SK-N-SH (cell line): ENCODE measurements around the gene TPM3. TPM values are rescaled to one million over a fixed set of nuclear protein-coding genes. Genes with fewer than 3 reads are reported as not detected.

ENCODE experiments used
- CTCF ChIA-PET: fragments of 300-600, 350-600 bp; formaldehyde crosslinking; extraction: SDS; loops from one replicate; lab custom pipeline; 2021; lab: Yijun Ruan, JAX
- POLR2A ChIA-PET: fragments of 350-600 bp; sonication (Branson Sonifier 250); formaldehyde crosslinking; extraction: SDS; loops from one replicate; lab custom pipeline; 2020; ENCODE audit warnings: antibody characterized with exemption, inconsistent platforms; lab: Yijun Ruan, JAX
- DNase-seq: peaks from one replicate; pipeline ENCODE4 v3.0.0; 2012
- H2AFZ ChIP-seq: fragments of 200-600 bp; sonication (generic); 2 replicates; pipeline ENCODE4 v1.8.1; 2016; ENCODE audit warnings: antibody characterized with exemption, mild to moderate bottlenecking, low read depth
- H3F3A ChIP-seq: fragments of 200-600 bp; sonication (generic); replicated peaks from 2 replicates; pipeline ENCODE3; 2016; ENCODE audit warnings: antibody characterized with exemption, mild to moderate bottlenecking; ENCODE audit not compliant: insufficient read depth
- H3K27ac ChIP-seq, 2 experiments: fragments of 200-500 bp in 1 of 2; fragments of 200-600 bp in 1 of 2; sonication (Bioruptor generic) in 1 of 2; sonication (generic), shearing (Covaris generic) in 1 of 2; 2 replicates each; pipeline versions ENCODE4 v1.5.1 to v1.6.1; 2014 to 2016; ENCODE audit warnings: low read depth in 2 of 2, inconsistent platforms in 1 of 2, low read length in 1 of 2, mild to moderate bottlenecking in 1 of 2, mixed read lengths in 1 of 2
- H3K27me3 ChIP-seq: fragments of 200-600 bp; sonication (generic), shearing (Covaris generic); 2 replicates; pipeline ENCODE4 v1.6.1; 2016; ENCODE audit warnings: mixed run types; ENCODE audit not compliant: insufficient read depth
- H3K36me3 ChIP-seq, 2 experiments: fragments of 200-500 bp in 1 of 2; fragments of 200-600 bp in 1 of 2; sonication (Bioruptor generic) in 1 of 2; sonication (generic) in 1 of 2; replicated peaks in 1 of 2; 2 replicates each; pipeline versions ENCODE3 to v1.5.1; 2014 to 2016; ENCODE audit warnings: low read length in 1 of 2, mild to moderate bottlenecking in 1 of 2; ENCODE audit not compliant: insufficient read depth in 2 of 2, control insufficient read depth in 1 of 2
- H3K4me1 ChIP-seq, 2 experiments: fragments of 200-500 bp in 1 of 2; fragments of 200-600 bp in 1 of 2; sonication (Bioruptor generic) in 1 of 2; sonication (generic), shearing (Covaris generic) in 1 of 2; 2 replicates each; pipeline versions ENCODE4 v1.5.1 to v1.6.1; 2014 to 2016; ENCODE audit warnings: low read depth in 1 of 2, low read length in 1 of 2, mixed run types in 1 of 2; ENCODE audit not compliant: insufficient read depth in 2 of 2, control insufficient read depth in 1 of 2
- H3K4me2 ChIP-seq: fragments of 200-600 bp; sonication (generic), shearing (Covaris generic); 2 replicates; pipeline ENCODE4 v1.6.1; 2017; ENCODE audit warnings: mixed run types
- H3K4me3 ChIP-seq, 2 experiments: fragments of 200-500 bp in 1 of 2; fragments of 200-600 bp in 1 of 2; sonication (Bioruptor generic) in 1 of 2; sonication (generic), shearing (Covaris generic) in 1 of 2; 2 replicates each; pipeline versions ENCODE4 v1.5.1 to v1.8.1; 2014 to 2016; ENCODE audit warnings: low read depth in 2 of 2, inconsistent platforms in 1 of 2, low read length in 1 of 2, mild to moderate bottlenecking in 1 of 2, mixed read lengths in 1 of 2, moderate library complexity in 1 of 2
- H3K79me2 ChIP-seq: fragments of 200-600 bp; sonication (generic); 2 replicates; pipeline ENCODE4 v1.8.1; 2017; ENCODE audit warnings: mild to moderate bottlenecking; ENCODE audit not compliant: insufficient read depth
- H3K9ac ChIP-seq: fragments of 200-600 bp; sonication (generic); 2 replicates; pipeline ENCODE4 v1.6.1; 2017; ENCODE audit warnings: mixed run types
- H3K9me2 ChIP-seq: fragments of 200-600 bp; sonication (generic); 2 replicates; pipeline ENCODE4 v1.6.1; 2017; ENCODE audit warnings: mixed run types
- H3K9me3 ChIP-seq: fragments of 200-600 bp; sonication (generic); 2 replicates; pipeline ENCODE4 v1.6.1; 2017; ENCODE audit warnings: mixed run types, mild to moderate bottlenecking, moderate library complexity
- H4K20me1 ChIP-seq: fragments of 200-600 bp; sonication (generic); 2 replicates; pipeline ENCODE4 v1.6.1; 2017; ENCODE audit warnings: mild to moderate bottlenecking, mixed run types; ENCODE audit not compliant: insufficient read depth
- EP300 ChIP-seq, 2 experiments: IDR thresholded peaks; 2 replicates each; pipeline versions ENCODE4 v1.4.0 to v1.6.1; 2012; ENCODE audit warnings: borderline replicate concordance in 1 of 2, low read depth in 1 of 2, low read length in 1 of 2
- FOSL2 ChIP-seq: IDR thresholded peaks from 2 replicates; pipeline ENCODE4 v1.4.0; 2012; ENCODE audit warnings: low read depth, mild to moderate bottlenecking, moderate library complexity, borderline replicate concordance
- FOXM1 ChIP-seq: IDR thresholded peaks from 2 replicates; pipeline ENCODE4 v1.4.0; 2012; ENCODE audit warnings: low read depth, mild to moderate bottlenecking
- GATA2 ChIP-seq: sonication (generic); formaldehyde crosslinking; IDR thresholded peaks from 2 replicates; pipeline ENCODE4 v1.5.0; 2020; ENCODE audit warnings: mild to moderate bottlenecking, missing genetic modification reagents
- IRF3 ChIP-seq: fragments of 150-350 bp; IDR thresholded peaks from 2 replicates; pipeline ENCODE4 v1.6.1; 2016; ENCODE audit warnings: mild to moderate bottlenecking, low read depth, low read length
- MAX ChIP-seq: IDR thresholded peaks from 2 replicates; pipeline ENCODE4 v1.4.0; 2012; ENCODE audit warnings: low read depth
- MEF2A ChIP-seq: IDR thresholded peaks from 2 replicates; pipeline ENCODE4 v1.4.0; 2012; ENCODE audit warnings: low read depth, borderline replicate concordance
- NFIC ChIP-seq: IDR thresholded peaks from 2 replicates; pipeline ENCODE4 v1.4.0; 2012; ENCODE audit warnings: borderline replicate concordance
- PBX3 ChIP-seq: IDR thresholded peaks from 2 replicates; pipeline ENCODE4; 2012
- RAD21 ChIP-seq: IDR thresholded peaks from 2 replicates; pipeline ENCODE4 v1.6.1; 2012; ENCODE audit warnings: mild to moderate bottlenecking, low read length
- REST ChIP-seq: IDR thresholded peaks from 2 replicates; pipeline ENCODE4 v1.6.1; 2012; ENCODE audit warnings: mild to moderate bottlenecking, low read depth, low read length, moderate library complexity
- RXRA ChIP-seq: IDR thresholded peaks from 2 replicates; pipeline ENCODE4 v1.4.0; 2012; ENCODE audit warnings: low read depth, mild to moderate bottlenecking, borderline replicate concordance
- SIN3A ChIP-seq: IDR thresholded peaks from 2 replicates; pipeline ENCODE4 v1.6.1; 2012; ENCODE audit warnings: low read depth, mild to moderate bottlenecking, low read length, moderate library complexity, borderline replicate concordance
- TAF1 ChIP-seq: IDR thresholded peaks from 2 replicates; pipeline ENCODE4 v1.6.1; 2012; ENCODE audit warnings: low read depth, mild to moderate bottlenecking, low read length, moderate library complexity, borderline replicate concordance
- TEAD4 ChIP-seq: IDR thresholded peaks from 2 replicates; pipeline ENCODE4 v1.4.0; 2012; ENCODE audit warnings: mild to moderate bottlenecking, borderline replicate concordance; ENCODE audit not compliant: insufficient read depth
- USF1 ChIP-seq: IDR thresholded peaks from 2 replicates; pipeline ENCODE4 v1.4.0; 2012; ENCODE audit warnings: low read depth, borderline replicate concordance
- USF2 ChIP-seq: fragments of 150-350 bp; IDR thresholded peaks from 2 replicates; pipeline ENCODE4 v1.6.1; 2017; ENCODE audit warnings: antibody characterized with exemption, low read length, low read depth, borderline replicate concordance
- YY1 ChIP-seq: IDR thresholded peaks from 2 replicates; pipeline ENCODE4 v1.4.0; 2012; ENCODE audit warnings: low read depth, mild to moderate bottlenecking
- WGBS: methylation state at CpG from one replicate; pipeline ENCODE4 v1.1.6; 2017; ENCODE audit warnings: low lambda C conversion rate; 5-methylcytosine and 5-hydroxymethylcytosine counted together
- polyA plus RNA-seq, 3 experiments: library from polyadenylated mRNA; depleted of rRNA; stranded (reverse); fragments of >200 nt; gene quantifications; 2 replicates each; pipeline ENCODE4 v1.2.3, GENCODE V29; 2012

The TPM3 gene
- polyA plus RNA-seq, 1 of the 3 experiments (the other 2 are of a cell fraction) = 324 TPM

GRCh38 chr1:154225370-154225769 is 33.5 kb upstream of the TPM3 start:
- Histone ChIP-seq H3K36me3 (peaks cover 56 to 65% of the 10 kb centered on the region in 2 experiments), H3K4me3 (no peak overlapping the region), H3F3A (peaks cover 3% of the 10 kb centered on the region), H3K27me3 (no peaks in the 10 kb centered on the region), H4K20me1 (peaks cover 58% of the 10 kb centered on the region), H3K9ac (no peak overlapping the region), H3K9me2 (no peaks in the 10 kb centered on the region), H3K4me2 (no peak overlapping the region), H3K79me2 (peaks cover 93% of the 10 kb centered on the region), H2AFZ (no peak overlapping the region), H3K9me3 (no peaks in the 10 kb centered on the region), H3K4me1 (peaks cover 3 to 17% of the 10 kb centered on the region in 2 experiments; a peak in 2 of 4 replicates), H3K27ac (no peak overlapping the region)
- WGBS = 92% methylated on average over 2 of the region's 2 CpGs
- ChIA-PET POLR2A (no interaction called here), CTCF (interaction anchor here (1.3 kb wide), 1 partner anchor 31 kb away, joined by 4 read pairs; no protein-coding TSS in a partner anchor)
- no peak for DNase-seq
- TF ChIP-seq MEF2A = no peak
- no peak for TF ChIP-seq EP300 (IDR thresholded peaks at IDR 0.05; ENCODE audit: borderline replicate concordance in 1 of 2, low read depth in 1 of 2, low read length in 1 of 2)
- TF ChIP-seq TAF1 = no peak
- TF ChIP-seq USF1 = no peak
- TF ChIP-seq IRF3 = no peak
- no peak for TF ChIP-seq YY1
- TF ChIP-seq RAD21 = no peak
- no peak for TF ChIP-seq MAX

GRCh38 chr1:154223621-154224020 is 31.7 kb upstream of the TPM3 start:
- H3K79me2 ChIP-seq = peaks cover 94% of the 10 kb centered on the region
- no peak overlapping the region for H3K27ac ChIP-seq
- peaks cover 3% of the 10 kb centered on the region for H3F3A ChIP-seq
- DNase-seq = no peak
- no peaks in the 10 kb centered on the region for H3K9me3 ChIP-seq
- CTCF ChIA-PET = interaction anchor here (1.0 to 2.7 kb wide), 5 partner anchors 13 to 111 kb away, joined by 3 to 9 read pairs (median 4); no protein-coding TSS in a partner anchor
- H3K27me3 ChIP-seq = no peaks in the 10 kb centered on the region
- H4K20me1 ChIP-seq = peaks cover 58% of the 10 kb centered on the region
- H3K4me2 ChIP-seq = no peak overlapping the region
- H2AFZ ChIP-seq = no peak overlapping the region
- no peaks in the 10 kb centered on the region for H3K9me2 ChIP-seq
- TF ChIP-seq NFIC (no peak), REST (no peak), SIN3A (no peak), FOSL2 (no peak), TEAD4 (no peak), FOXM1 (no peak), GATA2 (CRISPR knock-in tag) (no peak), USF2 (no peak), PBX3 (no peak), RXRA (no peak)
- TF ChIP-seq, all 33 proteins: peak for 0
- WGBS = 80% methylated on average over 2 of the region's 2 CpGs
- H3K36me3 ChIP-seq = peaks cover 48 to 57% of the 10 kb centered on the region in 2 experiments
- H3K4me3 ChIP-seq = no peak overlapping the region
- H3K4me1 ChIP-seq = peaks cover 12 to 28% of the 10 kb centered on the region in 2 experiments
- POLR2A ChIA-PET = interaction anchor here (0.7 kb wide), 1 partner anchor 11 kb away, joined by 3 read pairs; no protein-coding TSS in a partner anchor
- no peak overlapping the region for H3K9ac ChIP-seq
